Activated CD8-positive, alpha-beta memory T cell treated with anti-CD3 and anti-CD28 coated beads for 4 hours (primary cell): ENCODE measurements around the gene TRIM66.

Experiments
- DNase-seq, 2 donors: peaks; one replicate each; pipeline ENCODE4 v3.0.0-alpha.2; 2020; ENCODE audit warnings: low read depth in 2 of 2

TRIM66 gene, protein sequence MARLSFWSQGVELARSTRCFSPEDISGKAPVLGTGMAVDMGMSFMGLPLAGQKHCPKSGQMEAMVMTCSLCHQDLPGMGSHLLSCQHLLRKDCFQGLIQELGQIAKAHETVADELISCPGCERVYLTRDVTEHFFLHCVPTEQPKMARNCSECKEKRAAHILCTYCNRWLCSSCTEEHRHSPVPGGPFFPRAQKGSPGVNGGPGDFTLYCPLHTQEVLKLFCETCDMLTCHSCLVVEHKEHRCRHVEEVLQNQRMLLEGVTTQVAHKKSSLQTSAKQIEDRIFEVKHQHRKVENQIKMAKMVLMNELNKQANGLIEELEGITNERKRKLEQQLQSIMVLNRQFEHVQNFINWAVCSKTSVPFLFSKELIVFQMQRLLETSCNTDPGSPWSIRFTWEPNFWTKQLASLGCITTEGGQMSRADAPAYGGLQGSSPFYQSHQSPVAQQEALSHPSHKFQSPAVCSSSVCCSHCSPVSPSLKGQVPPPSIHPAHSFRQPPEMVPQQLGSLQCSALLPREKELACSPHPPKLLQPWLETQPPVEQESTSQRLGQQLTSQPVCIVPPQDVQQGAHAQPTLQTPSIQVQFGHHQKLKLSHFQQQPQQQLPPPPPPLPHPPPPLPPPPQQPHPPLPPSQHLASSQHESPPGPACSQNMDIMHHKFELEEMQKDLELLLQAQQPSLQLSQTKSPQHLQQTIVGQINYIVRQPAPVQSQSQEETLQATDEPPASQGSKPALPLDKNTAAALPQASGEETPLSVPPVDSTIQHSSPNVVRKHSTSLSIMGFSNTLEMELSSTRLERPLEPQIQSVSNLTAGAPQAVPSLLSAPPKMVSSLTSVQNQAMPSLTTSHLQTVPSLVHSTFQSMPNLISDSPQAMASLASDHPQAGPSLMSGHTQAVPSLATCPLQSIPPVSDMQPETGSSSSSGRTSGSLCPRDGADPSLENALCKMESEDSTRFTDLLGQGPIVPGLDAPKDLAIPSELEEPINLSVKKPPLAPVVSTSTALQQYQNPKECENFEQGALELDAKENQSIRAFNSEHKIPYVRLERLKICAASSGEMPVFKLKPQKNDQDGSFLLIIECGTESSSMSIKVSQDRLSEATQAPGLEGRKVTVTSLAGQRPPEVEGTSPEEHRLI (N-terminal part only)

GRCh38 chr11:8682303-8683114 lies at the start of gene TRIM66, which contains the start of gene RPL27A:
Gene TRIM66 (minus strand): TSS chr11:8682665. CDS start chr11:8672274, 10,391 bp downstream.
Gene RPL27A (plus strand): TSS chr11:8682792. CDS start chr11:8682814, 22 bp downstream.
- DNase-seq, result peak; percentile 96 to 99

DNA sequence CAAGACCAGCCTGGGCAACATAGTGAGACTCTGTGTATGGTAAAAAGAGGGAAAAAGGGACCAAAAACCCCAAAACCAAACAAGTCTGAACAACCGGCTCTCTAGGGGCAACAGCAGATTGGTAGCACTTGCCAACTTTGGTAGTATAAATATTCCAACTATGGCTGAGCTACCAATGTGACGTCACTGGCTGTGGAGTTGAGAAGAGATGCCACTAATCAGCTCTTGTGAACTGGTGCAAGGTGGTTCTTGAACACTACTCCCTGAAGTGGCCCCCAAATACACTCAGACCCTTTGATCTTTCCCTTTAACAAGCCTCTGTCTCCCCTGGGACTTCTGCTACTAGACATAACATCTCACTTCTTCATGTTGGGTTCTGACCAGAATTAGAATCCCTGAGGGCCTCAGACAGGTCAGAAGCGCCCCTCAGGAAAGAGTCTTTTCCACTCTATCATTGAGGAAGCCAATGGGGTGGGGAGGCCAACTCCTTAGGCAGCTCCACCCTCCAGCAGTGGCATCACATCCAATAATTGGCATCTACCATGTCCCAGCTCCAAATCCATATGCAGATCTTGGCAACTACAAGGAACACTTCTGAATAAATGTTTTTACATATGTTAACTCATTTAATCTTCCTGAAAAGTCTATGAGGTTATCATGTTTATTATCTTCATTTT lies 49.3 kb upstream of the TRIM66 start:
- no peak for DNase-seq

DNA sequence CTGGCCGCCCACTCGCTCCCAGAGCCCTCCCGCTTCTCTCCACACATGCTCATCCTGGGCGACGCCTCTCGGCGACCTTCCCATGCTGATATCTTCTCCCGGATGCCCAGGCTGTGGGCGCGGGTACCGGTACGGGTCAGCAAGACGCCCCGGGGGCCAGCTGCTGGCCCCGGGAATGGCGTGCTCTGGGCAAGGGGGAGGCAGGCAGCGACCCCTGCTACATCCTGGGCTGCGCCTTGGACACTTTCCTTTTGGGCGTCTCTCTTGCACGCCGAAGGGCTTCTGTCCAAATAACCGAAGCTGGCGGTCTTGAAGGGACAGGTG lies 48.2 kb upstream of the TRIM66 start:
- no peak for DNase-seq

DNA sequence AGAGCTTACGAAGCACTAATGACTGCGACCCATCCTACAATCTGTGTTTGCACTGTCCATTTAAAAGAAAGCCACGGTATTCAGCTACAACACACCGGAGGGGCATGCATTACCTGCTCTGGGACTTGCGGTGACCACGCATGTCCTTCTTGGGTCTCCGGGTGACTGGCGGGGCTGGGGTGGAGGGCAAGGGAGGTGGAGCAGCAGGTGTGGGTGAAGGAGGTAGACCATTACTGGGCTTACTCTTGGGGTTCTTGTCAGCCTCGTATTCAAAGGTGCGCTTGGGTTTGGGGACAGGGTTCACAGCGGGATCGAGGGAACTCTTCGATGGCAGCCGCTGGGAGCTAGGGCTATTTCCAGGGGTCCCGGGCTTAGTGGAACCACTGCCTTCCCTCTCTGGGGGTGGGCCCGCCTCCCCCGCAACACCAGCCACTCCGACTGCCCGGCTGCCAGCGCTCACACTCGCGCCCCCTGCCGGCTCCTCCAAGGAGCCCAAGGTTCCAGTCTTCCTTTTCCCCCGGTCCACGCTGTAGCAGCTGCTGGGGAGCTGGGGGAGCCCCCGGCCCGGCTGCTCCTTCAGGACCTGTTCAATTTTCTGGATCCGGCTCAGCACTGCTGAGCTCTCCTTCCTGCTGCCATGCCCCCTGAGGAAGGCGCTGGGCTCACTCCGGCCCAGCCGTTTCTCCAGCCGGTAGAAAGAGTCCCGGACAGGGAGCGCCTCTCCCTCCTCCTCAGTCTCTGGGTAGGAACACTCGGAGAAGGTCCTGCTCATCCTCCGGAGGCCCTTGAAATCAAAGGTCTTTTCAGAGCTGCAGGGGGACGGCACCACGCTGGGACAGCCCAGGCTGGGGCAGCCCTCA lies 47.6 kb upstream of the TRIM66 start:
- no peak for DNase-seq

- no peak for DNase-seq
Measured at GRCh38 chr11:8729067-8729466, 46.6 kb upstream of the TRIM66 start.

GRCh38 chr11:8728563-8728962 lies 46.1 kb upstream of the TRIM66 start:
- no peak for DNase-seq

- DNase-seq, result no peak
Measured at GRCh38 chr11:8726395-8726794, 43.9 kb upstream of the TRIM66 start.

GRCh38 chr11:8724682-8725081 lies 42.2 kb upstream of the TRIM66 start:
- no peak for DNase-seq

DNA sequence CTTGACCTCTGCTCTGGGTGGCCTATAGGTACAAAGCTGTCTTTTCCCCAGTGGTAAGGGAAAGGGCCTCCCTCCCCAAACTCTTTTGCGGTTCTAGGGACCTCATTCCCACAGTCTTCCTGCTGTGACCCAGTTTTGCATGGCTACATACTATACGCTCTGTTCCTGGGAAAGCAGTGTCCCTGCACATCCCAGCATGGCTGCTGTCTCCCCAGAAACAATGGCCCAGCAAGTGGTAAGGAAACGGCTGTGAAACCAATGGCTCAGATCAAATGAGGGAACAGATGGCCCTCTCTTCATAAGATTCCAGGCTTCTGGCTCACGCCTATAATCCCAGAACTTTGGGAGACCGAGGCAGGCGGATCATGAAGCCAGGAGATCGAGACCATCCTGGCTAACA lies 41.2 kb upstream of the TRIM66 start:
- DNase-seq, result no peak

GRCh38 chr11:8722809-8723208 lies 40.3 kb upstream of the TRIM66 start:
- DNase-seq, result no peak

DNA sequence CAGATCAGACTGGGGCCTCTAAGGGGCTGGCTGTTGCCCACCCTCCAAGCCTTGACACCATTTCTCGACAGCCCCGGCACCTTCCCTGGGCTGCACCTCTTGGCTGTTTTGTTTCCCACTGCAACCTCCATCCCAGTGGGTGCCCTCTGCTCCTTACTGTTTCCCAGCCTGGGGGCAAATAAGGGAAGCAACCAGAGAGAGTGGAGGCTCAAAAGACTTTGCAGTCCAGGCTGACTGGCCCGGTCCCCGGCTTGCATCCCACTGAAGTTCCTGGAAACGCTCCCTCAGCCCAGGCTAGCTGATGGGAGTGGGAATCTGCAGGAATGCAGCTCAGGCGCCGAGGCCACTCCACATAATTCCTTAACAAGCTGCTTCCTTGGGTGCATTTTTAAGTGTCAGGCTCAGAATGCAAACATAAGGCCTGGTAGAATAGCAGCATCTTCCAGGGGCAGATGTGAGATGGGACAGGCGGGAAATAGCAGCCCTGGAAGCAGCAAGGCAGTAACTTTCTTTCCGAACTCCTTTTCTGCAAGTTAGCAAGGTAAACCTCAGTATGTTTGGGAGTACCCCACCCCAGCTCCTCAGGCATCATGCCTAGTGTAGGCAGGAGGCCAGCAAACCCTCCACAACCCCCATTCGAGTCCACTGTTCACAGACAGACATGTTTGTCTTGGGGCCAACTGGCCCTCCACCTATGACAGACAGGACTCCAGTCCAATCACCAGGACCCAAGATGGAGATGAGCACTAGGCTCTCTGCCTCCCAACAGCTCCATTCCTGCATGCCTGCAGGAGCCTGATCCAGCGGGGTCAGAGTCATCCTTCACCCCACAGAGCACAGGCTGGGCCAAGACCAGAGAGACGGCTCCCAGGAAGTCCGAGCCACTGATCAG lies 39.4 kb upstream of the TRIM66 start:
- DNase-seq, result no peak

GRCh38 chr11:8720868-8721608 lies 38.6 kb upstream of the TRIM66 start:
- no peak for DNase-seq

GRCh38 chr11:8720352-8720751 lies 37.9 kb upstream of the TRIM66 start:
- DNase-seq, result no peak

GRCh38 chr11:8719721-8720120 lies 37.3 kb upstream of the TRIM66 start:
- DNase-seq, result no peak

GRCh38 chr11:8719211-8719649 lies 36.8 kb upstream of the TRIM66 start:
- DNase-seq, result no peak

DNA sequence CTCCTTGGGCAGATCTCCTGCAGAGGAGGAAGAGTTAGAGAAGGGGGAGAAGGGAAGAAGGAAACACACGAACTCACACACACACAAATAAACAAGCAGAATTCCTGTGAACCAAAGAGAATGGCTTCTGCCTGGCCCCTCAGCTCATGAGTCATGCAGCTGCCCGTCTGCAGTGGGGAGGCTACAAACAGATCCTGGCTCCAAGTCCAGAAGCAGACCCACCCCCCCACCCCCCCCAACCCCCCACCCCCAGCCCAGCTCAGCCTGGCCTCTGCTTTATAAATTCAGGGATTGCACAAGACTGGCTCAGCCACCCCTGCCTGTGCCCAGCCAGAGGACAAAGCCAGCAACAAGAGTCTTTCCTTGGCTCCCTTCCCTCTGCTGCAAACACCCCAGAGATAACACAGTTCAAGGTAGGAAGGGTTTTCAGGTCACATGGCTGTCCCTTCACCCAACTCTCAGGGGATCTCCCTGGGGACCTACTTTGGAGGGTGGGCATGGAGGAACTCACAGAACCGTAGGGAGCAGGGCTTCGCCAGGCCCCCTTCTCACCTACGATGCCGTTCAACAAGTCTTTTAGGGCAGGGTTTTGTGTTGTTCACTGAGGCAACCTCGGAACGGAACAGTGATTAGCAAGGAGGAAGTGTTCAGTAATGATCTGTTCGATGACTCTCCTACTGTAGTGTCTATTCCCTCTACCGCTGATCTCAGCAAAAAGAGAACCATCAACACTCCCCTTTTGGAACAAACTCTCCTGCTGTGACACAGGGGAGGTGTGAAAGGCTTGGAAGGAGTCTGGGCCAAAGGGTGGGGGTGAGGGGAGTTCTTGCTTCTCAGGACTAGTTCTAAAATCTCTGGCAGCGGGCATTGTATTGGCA lies 35.6 kb upstream of the TRIM66 start:
- no peak for DNase-seq

DNA sequence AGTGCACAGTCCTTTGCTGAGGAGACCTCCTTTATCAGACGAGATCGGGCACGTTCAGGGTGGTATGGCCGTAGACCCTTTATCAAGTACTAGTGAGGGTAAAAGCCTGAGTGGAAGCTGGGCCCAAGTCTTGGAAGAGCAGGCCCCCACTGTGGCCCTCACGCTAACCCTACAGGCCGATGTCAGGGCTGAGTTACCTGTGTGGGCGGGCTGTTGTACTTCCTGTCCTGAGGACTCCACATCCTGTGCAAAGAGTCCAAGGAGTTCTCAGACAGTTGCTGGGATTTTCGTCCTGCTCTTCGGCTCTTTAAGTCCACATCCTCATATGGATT lies 35.0 kb upstream of the TRIM66 start:
- DNase-seq, result no peak
